H9 (cell line): Measurements from ENCODE around the gene SPTBN4. TPM values are rescaled to one million over a fixed set of nuclear protein-coding genes. Genes with fewer than 3 reads are reported as not detected.

Experiments
- DNase-seq: peaks from one replicate; pipeline ENCODE4 v3.0.0-alpha.2; 2017
- H2AFZ ChIP-seq: one replicate; pipeline ENCODE4 v1.6.1; 2013; ENCODE audit warnings: mild to moderate bottlenecking, low read length, control low read depth, moderate library complexity
- H2AK5ac ChIP-seq: 2 replicates; pipeline ENCODE4 v1.6.1; 2013; ENCODE audit warnings: low read length, control low read depth, mixed read lengths; ENCODE audit not compliant: insufficient read length
- H2BK120ac ChIP-seq: one replicate; pipeline ENCODE4 v1.6.1; 2013; ENCODE audit warnings: low read depth, mild to moderate bottlenecking, low read length, control low read depth, inconsistent platforms; ENCODE audit not compliant: poor library complexity, severe bottlenecking
- H2BK12ac ChIP-seq: 2 replicates; pipeline ENCODE4 v1.6.1; 2013; ENCODE audit warnings: low read length, control low read depth, mixed read lengths, low read depth; ENCODE audit not compliant: insufficient read length
- H2BK15ac ChIP-seq: 2 replicates; pipeline ENCODE4 v1.6.1; 2013; ENCODE audit warnings: low read depth, low read length, control low read depth
- H2BK20ac ChIP-seq: one replicate; pipeline ENCODE4 v1.6.1; 2013; ENCODE audit warnings: low read depth, mild to moderate bottlenecking, low read length, control low read depth, inconsistent platforms; ENCODE audit not compliant: poor library complexity, severe bottlenecking
- H2BK5ac ChIP-seq: 2 replicates; pipeline ENCODE4 v1.6.1; 2013; ENCODE audit warnings: low read length, control low read depth, mixed read lengths; ENCODE audit not compliant: insufficient read length
- H3K14ac ChIP-seq: 2 replicates; pipeline ENCODE4 v1.6.1; 2013; ENCODE audit warnings: low read length, control low read depth; ENCODE audit not compliant: insufficient read depth
- H3K18ac ChIP-seq: 2 replicates; pipeline ENCODE4 v1.6.1; 2013; ENCODE audit warnings: low read depth, mild to moderate bottlenecking, mixed read lengths, low read length, control low read depth; ENCODE audit not compliant: insufficient read length
- H3K23ac ChIP-seq: 2 replicates; pipeline ENCODE4 v1.6.1; 2013; ENCODE audit warnings: low read length, control low read depth, mixed read lengths, low read depth; ENCODE audit not compliant: insufficient read length
- H3K23me2 ChIP-seq: 2 replicates; pipeline ENCODE4 v1.6.1; 2013; ENCODE audit warnings: low read depth, mild to moderate bottlenecking, mixed read lengths, low read length, control low read depth; ENCODE audit not compliant: insufficient read length, poor library complexity, severe bottlenecking
- H3K27ac ChIP-seq: 2 replicates; pipeline ENCODE4 v1.5.1; 2013; ENCODE audit warnings: low read length, control low read depth, mixed read lengths, low read depth; ENCODE audit not compliant: insufficient read length
- H3K27me3 ChIP-seq: 2 replicates; pipeline ENCODE4 v1.6.1; 2013; ENCODE audit warnings: low read length, control low read depth, inconsistent platforms; ENCODE audit not compliant: insufficient read depth
- H3K4ac ChIP-seq: 2 replicates; pipeline ENCODE4 v1.6.1; 2013; ENCODE audit warnings: low read depth, mild to moderate bottlenecking, control low read depth, inconsistent platforms, low read length, moderate library complexity
- H3K4me1 ChIP-seq: 2 replicates; pipeline ENCODE4 v1.6.1; 2013; ENCODE audit warnings: low read length, control low read depth, inconsistent platforms; ENCODE audit not compliant: insufficient read depth
- H3K4me2 ChIP-seq: 2 replicates; pipeline ENCODE4 v1.6.1; 2013; ENCODE audit warnings: low read length, control low read depth, mixed read lengths; ENCODE audit not compliant: insufficient read length, insufficient read depth
- H3K56ac ChIP-seq: 2 replicates; pipeline ENCODE4 v1.6.1; 2013; ENCODE audit warnings: low read depth, mild to moderate bottlenecking, mixed read lengths, low read length, control low read depth; ENCODE audit not compliant: insufficient read length
- H3K79me1 ChIP-seq: 2 replicates; pipeline ENCODE4 v1.6.1; 2013; ENCODE audit warnings: low read depth, mild to moderate bottlenecking, moderate library complexity, low read length, control low read depth, inconsistent platforms; ENCODE audit not compliant: insufficient read depth, poor library complexity, severe bottlenecking
- H3K79me2 ChIP-seq: 2 replicates; pipeline ENCODE4 v1.6.1; 2013; ENCODE audit warnings: low read length, control low read depth, inconsistent platforms; ENCODE audit not compliant: insufficient read depth
- H3K9ac ChIP-seq: 2 replicates; pipeline ENCODE4 v1.6.1; 2013; ENCODE audit warnings: low read length, control low read depth, mixed read lengths; ENCODE audit not compliant: insufficient read length; ENCODE audit errors: extremely low read depth
- H3K9me3 ChIP-seq: one replicate; pipeline ENCODE4 v1.6.1; 2013; ENCODE audit warnings: low read depth, low read length, inconsistent platforms; ENCODE audit not compliant: control insufficient read depth
- H3T11ph ChIP-seq: one replicate; pipeline ENCODE4 v1.6.1; 2013; ENCODE audit warnings: mild to moderate bottlenecking, low read length, control low read depth, inconsistent platforms
- H4K20me1 ChIP-seq: one replicate; pipeline ENCODE4 v1.6.1; 2013; ENCODE audit not compliant: control insufficient read depth, insufficient read length, insufficient read depth
- H4K5ac ChIP-seq: 2 replicates; pipeline ENCODE4 v1.6.1; 2013; ENCODE audit warnings: low read depth, mild to moderate bottlenecking, mixed read lengths, low read length, control low read depth; ENCODE audit not compliant: insufficient read length
- H4K8ac ChIP-seq: replicated peaks from 2 replicates; pipeline ENCODE4 v1.6.1; 2013; ENCODE audit warnings: low read length, control low read depth, mixed read lengths, low read depth; ENCODE audit not compliant: insufficient read length
- H4K91ac ChIP-seq: 2 replicates; pipeline ENCODE4 v1.6.1; 2013; ENCODE audit warnings: low read depth, mild to moderate bottlenecking, moderate library complexity, mixed read lengths, low read length, control low read depth; ENCODE audit not compliant: insufficient read length
- H3K27ac Mint-ChIP-seq, 3 experiments: 2 replicates in 2 of 3; 3 replicates in 1 of 3; pipeline ENCODE4 v1.8.0; 2020 to 2021; ENCODE audit warnings: mixed read lengths in 3 of 3, mild to moderate bottlenecking in 1 of 3, moderate library complexity in 1 of 3
- H3K27me3 Mint-ChIP-seq: 2 replicates; pipeline ENCODE4 v1.8.0; 2021; ENCODE audit warnings: low read depth, mild to moderate bottlenecking, moderate library complexity, mixed read lengths
- H3K36me3 Mint-ChIP-seq, 3 experiments: 2 replicates in 2 of 3; 3 replicates in 1 of 3; pipeline ENCODE4 v1.8.0; 2020 to 2021; ENCODE audit warnings: low read depth in 3 of 3, mixed read lengths in 3 of 3; ENCODE audit not compliant: insufficient read depth in 1 of 3
- H3K4me1 Mint-ChIP-seq, 2 experiments: 2 replicates each; pipeline ENCODE4 v1.8.0; 2020; ENCODE audit warnings: mixed read lengths in 2 of 2
- H3K4me3 Mint-ChIP-seq, 2 experiments: 2 replicates in 1 of 2; 3 replicates in 1 of 2; pipeline ENCODE4 v1.8.0; 2020 to 2021; ENCODE audit warnings: mild to moderate bottlenecking in 2 of 2, mixed read lengths in 2 of 2, moderate library complexity in 1 of 2
- H3K9me3 Mint-ChIP-seq, 2 experiments: 2 replicates in 1 of 2; 3 replicates in 1 of 2; pipeline ENCODE4 v1.8.0; 2020; ENCODE audit warnings: mild to moderate bottlenecking in 2 of 2, mixed read lengths in 2 of 2, moderate library complexity in 1 of 2
- WGBS: extraction: QIAGEN DNeasy Blood & Tissue Kit; methylation state at CpG from one replicate; pipeline ENCODE4 v1.1.7; 2013; ENCODE audit warnings: missing lambda C conversion rate, low lambda C conversion rate, mixed read lengths; ENCODE audit not compliant: insufficient read length; ENCODE audit errors: extremely low coverage; 5-methylcytosine and 5-hydroxymethylcytosine counted together
- total RNA-seq: library from RNA; stranded (reverse); gene quantifications from 2 replicates; pipeline ENCODE4 v1.2.1, GENCODE V29; 2021
- TF ChIP-seq, protein P1 (sequence below): fragments of 200-600 bp; sonication (generic); conservative IDR thresholded peaks from 3 replicates; pipeline ENCODE4 v1.8.0; 2021; ENCODE audit warnings: antibody characterized with exemption, mild to moderate bottlenecking

SPTBN4 gene
- total RNA-seq, 1 experiment from 2014 or later: 2.9 TPM

DNA sequence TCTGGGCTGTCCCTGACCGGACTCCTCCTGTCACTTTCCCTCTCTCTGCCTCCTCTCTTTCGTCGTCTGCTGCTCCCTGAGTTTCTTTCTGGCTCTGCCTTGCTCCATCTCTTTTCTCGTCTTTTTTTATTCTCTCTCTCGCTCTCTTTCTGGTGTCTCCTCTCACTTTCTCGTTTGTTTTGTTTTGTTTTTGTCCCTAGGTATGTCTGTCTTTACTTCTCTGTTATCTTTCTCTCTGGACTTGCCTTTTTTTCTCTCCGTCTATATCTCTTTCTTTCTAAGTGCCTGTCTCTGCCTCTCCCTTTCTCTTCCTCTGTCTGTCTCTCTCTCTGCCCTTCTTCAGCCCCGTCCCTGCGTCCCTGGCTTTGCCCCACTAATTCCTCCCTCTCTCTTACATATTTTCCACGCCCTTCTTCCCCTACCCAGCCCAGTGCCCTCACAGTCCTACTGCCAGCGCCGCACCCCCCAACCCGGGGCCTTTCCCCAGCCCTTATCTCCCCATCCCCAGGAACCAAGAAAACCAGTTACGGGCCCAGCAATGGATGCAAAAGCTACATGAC, 61.8 kb downstream of the SPTBN4 start:
- Histone ChIP-seq H3K27me3 (no peaks in the 10 kb centered on the region), H3K14ac (no peak overlapping the region), H3K4ac (no peak overlapping the region), H3K27ac (no peak overlapping the region), H3K18ac (no peak overlapping the region), H4K5ac (no peak overlapping the region), H2BK15ac (no peak overlapping the region), H3T11ph (no peak overlapping the region), H4K91ac (no peak overlapping the region), H2BK12ac (no peak overlapping the region), H3K23me2 (no peaks in the 10 kb centered on the region), H3K4me1 (no peaks in the 10 kb centered on the region), H2AK5ac (no peak overlapping the region), H3K79me2 (no peaks in the 10 kb centered on the region), H2BK5ac (no peak overlapping the region), H3K23ac (no peak overlapping the region), H3K9ac (no peak overlapping the region), H4K8ac (no peak overlapping the region), H2AFZ (no peak overlapping the region), H2BK120ac (no peak overlapping the region), H3K79me1 (no peaks in the 10 kb centered on the region), H3K4me2 (peak overlapping the region; percentile 15), H3K56ac (no peak overlapping the region), H4K20me1 (no peaks in the 10 kb centered on the region), H2BK20ac (no peak overlapping the region), H3K9me3 (no peaks in the 10 kb centered on the region)
- WGBS: no CpG with 5 or more reads among the region's 14 CpGs
- H3K9me3 Mint-ChIP-seq: no peaks in the 10 kb centered on the region; a peak in 2 of 5 replicates
- H3K4me1 Mint-ChIP-seq: peaks cover 18 to 24% of the 10 kb centered on the region in 2 experiments
- peak overlapping the region in 1 of 2 experiments; percentile 63; a peak in 3 of 5 replicates for H3K4me3 Mint-ChIP-seq
- TF ChIP-seq, protein P1, sequence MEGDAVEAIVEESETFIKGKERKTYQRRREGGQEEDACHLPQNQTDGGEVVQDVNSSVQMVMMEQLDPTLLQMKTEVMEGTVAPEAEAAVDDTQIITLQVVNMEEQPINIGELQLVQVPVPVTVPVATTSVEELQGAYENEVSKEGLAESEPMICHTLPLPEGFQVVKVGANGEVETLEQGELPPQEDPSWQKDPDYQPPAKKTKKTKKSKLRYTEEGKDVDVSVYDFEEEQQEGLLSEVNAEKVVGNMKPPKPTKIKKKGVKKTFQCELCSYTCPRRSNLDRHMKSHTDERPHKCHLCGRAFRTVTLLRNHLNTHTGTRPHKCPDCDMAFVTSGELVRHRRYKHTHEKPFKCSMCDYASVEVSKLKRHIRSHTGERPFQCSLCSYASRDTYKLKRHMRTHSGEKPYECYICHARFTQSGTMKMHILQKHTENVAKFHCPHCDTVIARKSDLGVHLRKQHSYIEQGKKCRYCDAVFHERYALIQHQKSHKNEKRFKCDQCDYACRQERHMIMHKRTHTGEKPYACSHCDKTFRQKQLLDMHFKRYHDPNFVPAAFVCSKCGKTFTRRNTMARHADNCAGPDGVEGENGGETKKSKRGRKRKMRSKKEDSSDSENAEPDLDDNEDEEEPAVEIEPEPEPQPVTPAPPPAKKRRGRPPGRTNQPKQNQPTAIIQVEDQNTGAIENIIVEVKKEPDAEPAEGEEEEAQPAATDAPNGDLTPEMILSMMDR: no peak
- H3K27ac Mint-ChIP-seq: no peak overlapping the region
- H3K27me3 Mint-ChIP-seq: peaks cover 48% of the 10 kb centered on the region
- DNase-seq: no peak
- no peaks in the 10 kb centered on the region for H3K36me3 Mint-ChIP-seq
